ENCODE data around the gene CABP2.

DNA sequence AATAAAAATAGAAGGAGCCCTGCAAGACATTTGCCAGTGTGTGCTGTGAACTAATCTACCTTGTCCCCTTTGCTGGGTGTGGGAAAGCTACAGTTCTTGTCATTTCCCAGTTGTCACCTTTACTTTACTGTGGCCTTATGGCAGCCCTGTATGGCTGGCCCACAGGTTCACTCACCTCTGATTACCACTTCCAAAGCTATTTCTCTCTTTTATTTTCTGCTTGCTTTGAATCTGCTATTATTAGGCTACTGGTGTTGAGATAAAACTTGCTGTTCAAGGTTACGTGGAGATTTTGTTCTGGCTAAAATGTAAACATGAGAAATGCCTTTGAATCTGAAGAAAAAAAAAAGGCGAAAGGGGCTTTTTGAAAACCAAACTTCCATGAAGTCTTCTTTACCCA, 9.6 kb upstream of the CABP2 start:
- TF ChIP-seq POLR2A (IDR thresholded peaks at IDR 0.05; ENCODE audit: low read depth, low read length) (no peak), POLR2AphosphoS5 (IDR thresholded peaks at IDR 0.05; ENCODE audit: low read depth, low read length) (no peak), TAF1 (IDR thresholded peaks at IDR 0.05; ENCODE audit: borderline replicate concordance, low read depth, low read length) (no peak)
